ENCODE measurements around the gene ATP5MC3. TPM values are rescaled to one million over a fixed set of nuclear protein-coding genes. Genes with fewer than 3 reads are reported as not detected.

Gene ATP5MC3
- total RNA-seq, 1 experiment from 2014 or later = 299 TPM

DNA sequence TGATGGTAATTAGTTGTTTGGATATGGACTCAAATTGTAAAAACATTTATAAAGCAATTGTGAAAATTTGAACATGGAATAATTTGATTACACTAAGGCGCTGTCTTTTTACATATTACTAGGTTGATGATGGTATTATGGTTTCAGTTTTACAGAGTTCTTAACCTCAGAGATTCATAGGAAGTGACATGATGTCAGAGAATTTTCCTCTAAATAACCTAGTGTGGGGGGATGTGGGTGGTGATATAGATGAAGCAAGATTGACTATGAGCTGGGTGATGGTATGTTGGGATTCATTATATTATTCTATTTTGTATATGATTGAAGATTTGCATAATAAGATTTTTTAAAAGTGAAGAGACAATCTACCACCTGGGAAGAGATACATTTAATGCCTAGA is 45.9 kb upstream of the ATP5MC3 start:
- Histone ChIP-seq H3K4me1 (no peaks in the 10 kb centered on the region), H3K9me3 (no peaks in the 10 kb centered on the region), H3K4me3 (ENCODE audit: low read depth, low read length) (no peak overlapping the region), H3K36me3 (ENCODE audit: control insufficient read depth, insufficient read depth, low read length) (no peaks in the 10 kb centered on the region), H3K27me3 (replicated peaks; ENCODE audit: control insufficient read depth, insufficient read depth, low read length) (no peaks in the 10 kb centered on the region)
- Mint-ChIP-seq H3K4me1 (ENCODE audit: low read depth, unreplicated experiment) (no peaks in the 10 kb centered on the region), H3K27ac (ENCODE audit: unreplicated experiment) (no peak overlapping the region), H3K4me3 (ENCODE audit: unreplicated experiment) (no peak overlapping the region), H3K9me3 (ENCODE audit: unreplicated experiment) (no peaks in the 10 kb centered on the region), H3K36me3 (ENCODE audit: insufficient read depth, unreplicated experiment) (no peaks in the 10 kb centered on the region), H3K27me3 (ENCODE audit: insufficient read depth, unreplicated experiment) (peaks cover 5% of the 10 kb centered on the region)
- TF ChIP-seq, protein P1, sequence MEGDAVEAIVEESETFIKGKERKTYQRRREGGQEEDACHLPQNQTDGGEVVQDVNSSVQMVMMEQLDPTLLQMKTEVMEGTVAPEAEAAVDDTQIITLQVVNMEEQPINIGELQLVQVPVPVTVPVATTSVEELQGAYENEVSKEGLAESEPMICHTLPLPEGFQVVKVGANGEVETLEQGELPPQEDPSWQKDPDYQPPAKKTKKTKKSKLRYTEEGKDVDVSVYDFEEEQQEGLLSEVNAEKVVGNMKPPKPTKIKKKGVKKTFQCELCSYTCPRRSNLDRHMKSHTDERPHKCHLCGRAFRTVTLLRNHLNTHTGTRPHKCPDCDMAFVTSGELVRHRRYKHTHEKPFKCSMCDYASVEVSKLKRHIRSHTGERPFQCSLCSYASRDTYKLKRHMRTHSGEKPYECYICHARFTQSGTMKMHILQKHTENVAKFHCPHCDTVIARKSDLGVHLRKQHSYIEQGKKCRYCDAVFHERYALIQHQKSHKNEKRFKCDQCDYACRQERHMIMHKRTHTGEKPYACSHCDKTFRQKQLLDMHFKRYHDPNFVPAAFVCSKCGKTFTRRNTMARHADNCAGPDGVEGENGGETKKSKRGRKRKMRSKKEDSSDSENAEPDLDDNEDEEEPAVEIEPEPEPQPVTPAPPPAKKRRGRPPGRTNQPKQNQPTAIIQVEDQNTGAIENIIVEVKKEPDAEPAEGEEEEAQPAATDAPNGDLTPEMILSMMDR (IDR thresholded peaks at IDR 0.05; ENCODE audit: insufficient read depth in 1 of 2, low read depth in 1 of 2, low read length in 1 of 2, severe bottlenecking in 1 of 2, unreplicated experiment in 1 of 2) = no peak
- intact Hi-C loops (cut with micrococcal nuclease; ENCODE audit: unreplicated experiment) = no loop called here
- no TSS peak for BruUV-seq (replicated peaks)
- no peak for DNase-seq
- POLR2A ChIA-PET = no interaction called here
- CTCF ChIA-PET = no interaction called here

DNA sequence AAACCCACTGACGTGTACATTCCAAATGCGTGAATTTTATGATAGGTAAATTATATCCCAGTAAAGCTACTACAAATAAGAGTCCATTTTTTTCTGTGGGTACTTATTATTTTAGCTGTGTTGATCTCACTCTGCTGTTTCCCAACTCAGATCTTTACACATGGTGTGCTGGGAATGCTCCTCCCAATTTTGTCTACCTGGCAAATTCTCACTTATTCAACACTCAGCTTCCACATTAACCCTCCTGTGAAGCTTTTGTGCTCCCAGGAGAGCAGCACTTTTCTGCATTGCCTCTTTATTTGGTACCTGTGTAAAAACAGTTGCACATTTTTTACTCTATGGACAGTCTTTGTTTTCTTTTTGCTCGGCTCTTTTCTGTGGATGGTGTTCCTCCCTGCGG is 38.6 kb upstream of the ATP5MC3 start:
- no peaks in the 10 kb centered on the region for H3K9me3 Mint-ChIP-seq (ENCODE audit: unreplicated experiment)
- no peaks in the 10 kb centered on the region for H3K36me3 ChIP-seq (ENCODE audit: control insufficient read depth, insufficient read depth, low read length)
- H3K4me1 ChIP-seq = no peaks in the 10 kb centered on the region
- TF ChIP-seq, protein P1 (IDR thresholded peaks at IDR 0.05; ENCODE audit: insufficient read depth in 1 of 2, low read depth in 1 of 2, low read length in 1 of 2, severe bottlenecking in 1 of 2, unreplicated experiment in 1 of 2) = no peak
- no peak overlapping the region for H3K4me3 Mint-ChIP-seq (ENCODE audit: unreplicated experiment)
- no peaks in the 10 kb centered on the region for H3K36me3 Mint-ChIP-seq (ENCODE audit: insufficient read depth, unreplicated experiment)
- intact Hi-C loops (cut with micrococcal nuclease; ENCODE audit: unreplicated experiment) = no loop called here
- H3K4me1 Mint-ChIP-seq (ENCODE audit: low read depth, unreplicated experiment) = no peaks in the 10 kb centered on the region
- no peak overlapping the region for H3K4me3 ChIP-seq (ENCODE audit: low read depth, low read length)
- H3K27ac Mint-ChIP-seq (ENCODE audit: unreplicated experiment) = no peak overlapping the region
- BruUV-seq (replicated peaks) = no TSS peak
- ChIA-PET POLR2A (no interaction called here), CTCF (no interaction called here)
- H3K27me3 ChIP-seq (replicated peaks; ENCODE audit: control insufficient read depth, insufficient read depth, low read length) = no peaks in the 10 kb centered on the region
- DNase-seq = no peak
- H3K27me3 Mint-ChIP-seq (ENCODE audit: insufficient read depth, unreplicated experiment) = peaks cover 18% of the 10 kb centered on the region
- no peaks in the 10 kb centered on the region for H3K9me3 ChIP-seq

DNA sequence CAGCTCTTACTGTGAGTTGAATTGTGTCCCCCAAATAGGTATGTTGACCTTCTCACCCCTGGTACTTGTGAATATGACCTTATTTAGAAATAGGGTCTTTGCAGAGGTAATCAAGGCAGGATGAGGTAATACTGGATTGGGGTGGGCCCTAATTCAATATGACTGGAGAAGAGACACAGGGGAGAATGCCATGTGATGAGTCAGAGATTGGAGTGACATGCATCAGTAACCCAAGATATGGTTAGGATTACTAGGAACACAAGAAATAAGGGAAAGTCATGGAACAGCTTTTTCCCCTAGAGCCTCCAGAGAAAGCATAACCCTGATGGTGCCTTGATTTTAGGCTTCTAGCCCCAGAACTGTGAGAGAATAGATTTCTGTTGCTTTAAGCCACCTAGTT is 37.0 kb upstream of the ATP5MC3 start:
- TF ChIP-seq, protein P1 (IDR thresholded peaks at IDR 0.05; ENCODE audit: insufficient read depth in 1 of 2, low read depth in 1 of 2, low read length in 1 of 2, severe bottlenecking in 1 of 2, unreplicated experiment in 1 of 2) = no peak
- Histone ChIP-seq H3K4me3 (ENCODE audit: low read depth, low read length) (no peak overlapping the region), H3K9me3 (no peaks in the 10 kb centered on the region), H3K4me1 (no peaks in the 10 kb centered on the region), H3K27me3 (replicated peaks; ENCODE audit: control insufficient read depth, insufficient read depth, low read length) (no peaks in the 10 kb centered on the region), H3K36me3 (ENCODE audit: control insufficient read depth, insufficient read depth, low read length) (no peaks in the 10 kb centered on the region)
- intact Hi-C loops (cut with micrococcal nuclease; ENCODE audit: unreplicated experiment) = no loop called here
- BruUV-seq (replicated peaks) = no TSS peak
- Mint-ChIP-seq H3K27me3 (ENCODE audit: insufficient read depth, unreplicated experiment) (peaks cover 21% of the 10 kb centered on the region), H3K36me3 (ENCODE audit: insufficient read depth, unreplicated experiment) (no peaks in the 10 kb centered on the region), H3K27ac (ENCODE audit: unreplicated experiment) (no peak overlapping the region), H3K4me1 (ENCODE audit: low read depth, unreplicated experiment) (no peaks in the 10 kb centered on the region), H3K4me3 (ENCODE audit: unreplicated experiment) (no peak overlapping the region), H3K9me3 (ENCODE audit: unreplicated experiment) (no peaks in the 10 kb centered on the region)
- DNase-seq = no peak
- ChIA-PET CTCF (no interaction called here), POLR2A (no interaction called here)

Measured in Caco-2 (cell line).